WTC11 (cell line): Measurements from ENCODE around the gene APOF. TPM values are rescaled to one million over a fixed set of nuclear protein-coding genes. Genes with fewer than 3 reads are reported as not detected.

ENCODE experiments used
- ATAC-seq: fragments of 200-7000 bp; cut with Tn5 transposase; 2 replicates; pipeline ENCODE4 v1.10.0; 2021; ENCODE audit warnings: mild to moderate bottlenecking, moderate library complexity
- Bru-seq: library from RNA; stranded (reverse); fragments of 400-500 nt; gene quantifications from one replicate; lab custom pipeline; 2021; lab: Mats Ljungman, UMichigan
- CTCF ChIA-PET: fragments of 300-600 bp; sonication (Branson Sonifier 250); formaldehyde crosslinking; loops from one replicate; lab custom pipeline; 2021; ENCODE audit warnings: antibody characterized with exemption; lab: Charles Lee
- POLR2A ChIA-PET: fragments of 350-600 bp; sonication (Branson Sonifier 250); formaldehyde crosslinking; loops from one replicate; lab custom pipeline; 2021; ENCODE audit warnings: antibody characterized with exemption; lab: Charles Lee
- DNase-seq: peaks from one replicate; pipeline ENCODE4 v3.0.0; 2021; ENCODE audit warnings: low spot score
- H3K27ac Mint-ChIP-seq: 2 replicates; pipeline ENCODE4 v1.8.0; 2021; ENCODE audit warnings: mixed read lengths
- H3K27me3 Mint-ChIP-seq: 2 replicates; pipeline ENCODE4 v1.8.0; 2021; ENCODE audit warnings: low read depth, mild to moderate bottlenecking, moderate library complexity, mixed read lengths
- H3K36me3 Mint-ChIP-seq: 2 replicates; pipeline ENCODE4 v1.8.0; 2021; ENCODE audit warnings: mixed read lengths
- H3K4me1 Mint-ChIP-seq: 2 replicates; pipeline ENCODE4 v1.8.0; 2022; ENCODE audit warnings: mixed read lengths
- H3K4me3 Mint-ChIP-seq: 2 replicates; pipeline ENCODE4 v1.8.0; 2021; ENCODE audit warnings: mild to moderate bottlenecking, moderate library complexity, mixed read lengths
- H3K9me3 Mint-ChIP-seq: 2 replicates; pipeline ENCODE4 v1.8.0; 2021; ENCODE audit warnings: mixed read lengths
- ATF1 ChIP-seq: sonication (generic); formaldehyde crosslinking; IDR thresholded peaks from 2 replicates; pipeline ENCODE4 v1.8.1; 2023; ENCODE audit warnings: mild to moderate bottlenecking, moderate library complexity, missing genetic modification reagents
- ATF2 ChIP-seq: sonication (generic); formaldehyde crosslinking; IDR thresholded peaks from 2 replicates; pipeline ENCODE4 v1.8.1; 2022; ENCODE audit warnings: low read depth, missing genetic modification reagents, borderline replicate concordance
- CDX4 ChIP-seq: fragments of 250-450 bp; sonication (Bioruptor Pico); IDR thresholded peaks from 2 replicates; pipeline ENCODE4 v1.9.0; 2021; ENCODE audit warnings: moderate library complexity, mild to moderate bottlenecking, inconsistent platforms, borderline replicate concordance
- CREM ChIP-seq: sonication (generic); formaldehyde crosslinking; IDR thresholded peaks from 2 replicates; pipeline ENCODE4 v1.8.1; 2022; ENCODE audit warnings: mild to moderate bottlenecking, missing genetic modification reagents, moderate library complexity
- ERG ChIP-seq: fragments of 250-450 bp; sonication (Bioruptor Pico); IDR thresholded peaks from 2 replicates; pipeline ENCODE4 v1.8.0; 2021; ENCODE audit warnings: mild to moderate bottlenecking
- ETV6 ChIP-seq: sonication (generic); formaldehyde crosslinking; IDR thresholded peaks from 2 replicates; pipeline ENCODE4 v1.8.1; 2022; ENCODE audit warnings: mild to moderate bottlenecking, missing genetic modification reagents
- FOXP1 ChIP-seq: sonication (generic); formaldehyde crosslinking; IDR thresholded peaks from 2 replicates; pipeline ENCODE4 v1.8.0; 2022; ENCODE audit warnings: missing genetic modification reagents, mild to moderate bottlenecking, moderate library complexity, borderline replicate concordance
- GTF2I ChIP-seq: fragments of 250-450 bp; sonication (Bioruptor Pico); conservative IDR thresholded peaks from 2 replicates; pipeline ENCODE4 v1.4.0; 2021; ENCODE audit warnings: mild to moderate bottlenecking
- MAX ChIP-seq: sonication (generic); formaldehyde crosslinking; IDR thresholded peaks from 2 replicates; pipeline ENCODE4 v1.8.0; 2022; ENCODE audit warnings: mild to moderate bottlenecking, missing genetic modification reagents
- NFE2L1 ChIP-seq: sonication (generic); formaldehyde crosslinking; IDR thresholded peaks from 2 replicates; pipeline ENCODE4 v1.8.1; 2023; ENCODE audit warnings: missing genetic modification reagents
- NR2C2 ChIP-seq: sonication (generic); formaldehyde crosslinking; IDR thresholded peaks from 2 replicates; pipeline ENCODE4 v1.8.0; 2022; ENCODE audit warnings: mild to moderate bottlenecking, missing genetic modification reagents
- PRRX2 ChIP-seq: fragments of 250-450 bp; sonication (Bioruptor Pico); IDR thresholded peaks from 2 replicates; pipeline ENCODE4 v1.8.0; 2021; ENCODE audit warnings: mild to moderate bottlenecking
- SMAD4 ChIP-seq: sonication (generic); formaldehyde crosslinking; IDR thresholded peaks from 2 replicates; pipeline ENCODE4 v1.8.0; 2022; ENCODE audit warnings: mild to moderate bottlenecking, missing genetic modification reagents
- SOX15 ChIP-seq: fragments of 250-450 bp; sonication (Bioruptor Pico); IDR thresholded peaks from 2 replicates; pipeline ENCODE4 v1.9.0; 2021; ENCODE audit warnings: mild to moderate bottlenecking
- SP1 ChIP-seq: sonication (generic); formaldehyde crosslinking; conservative IDR thresholded peaks from 2 replicates; pipeline ENCODE4 v1.8.1; 2022; ENCODE audit warnings: missing genetic modification reagents
- STAT6 ChIP-seq: sonication (generic); formaldehyde crosslinking; conservative IDR thresholded peaks from 2 replicates; pipeline ENCODE4 v1.8.1; 2023; ENCODE audit warnings: mild to moderate bottlenecking, low read depth, missing genetic modification reagents, moderate library complexity
- TP53 ChIP-seq: sonication (generic); formaldehyde crosslinking; IDR thresholded peaks from 2 replicates; pipeline ENCODE4 v1.8.1; 2023; ENCODE audit warnings: mild to moderate bottlenecking, missing genetic modification reagents
- ZNF121 ChIP-seq: sonication (generic); formaldehyde crosslinking; IDR thresholded peaks from 2 replicates; pipeline ENCODE4 v1.8.0; 2023; ENCODE audit warnings: missing genetic modification reagents
- ZNF138 ChIP-seq: sonication (generic); formaldehyde crosslinking; conservative IDR thresholded peaks from 2 replicates; pipeline ENCODE4 v1.8.1; 2022; ENCODE audit warnings: mild to moderate bottlenecking, moderate library complexity, missing genetic modification reagents
- ZNF263 ChIP-seq: sonication (generic); formaldehyde crosslinking; IDR thresholded peaks from 2 replicates; pipeline ENCODE4 v1.8.1; 2022; ENCODE audit warnings: low read depth, mild to moderate bottlenecking, moderate library complexity, missing genetic modification reagents
- long read RNA-seq, 3 experiments: library from RNA in 1 of 3; library from capped mRNA in 1 of 3; library from polyadenylated mRNA in 1 of 3; unstranded in 2 of 3; stranded (forward) in 1 of 3; transcript quantifications; one replicate each; pipeline ENCODE4 v2.0.0, GENCODE V29; 2021
- total RNA-seq: library from RNA; stranded (reverse); gene quantifications from 3 replicates; pipeline ENCODE4 v1.2.3, GENCODE V29; 2021

The APOF gene
- total RNA-seq (0.11 TPM in 1 of 3 replicates, not detected in the others), Bru-seq, nascent RNA (not detected)
- long read RNA-seq, experiment 1, result 0 reads
- long read RNA-seq, experiment 2, result 0 reads
- long read RNA-seq, experiment 3, result 0 reads

GRCh38 chr12:56362130-56363059 is at the start of gene APOF:
TSS of gene APOF (minus strand) at chr12:56362857. CDS start at chr12:56362745, 112 bp downstream.
- ChIA-PET CTCF (no interaction called here), POLR2A (no interaction called here)
- Mint-ChIP-seq H3K9me3 (no peaks in the 10 kb centered on the region), H3K4me1 (peaks cover 13% of the 10 kb centered on the region), H3K36me3 (no peaks in the 10 kb centered on the region), H3K27ac (peak within 1 kb of the TSS; percentile 99; the same call in 1 of the 2 replicates), H3K27me3 (peaks cover 9% of the 10 kb centered on the region; the same call in 1 of the 2 replicates), H3K4me3 (peak within 1 kb of the TSS; percentile 90)
- no peak for TF ChIP-seq TP53 (CRISPR knock-in tag)
- no peak for TF ChIP-seq SP1 (CRISPR knock-in tag)
- TF ChIP-seq ZNF138, result no peak
- no peak for TF ChIP-seq NR2C2 (CRISPR knock-in tag)
- no peak for TF ChIP-seq ZNF121 (CRISPR knock-in tag)
- TF ChIP-seq ATF1 (CRISPR knock-in tag), result no peak
- TF ChIP-seq PRRX2 (CRISPR knock-in tag), result no peak
- no peak for TF ChIP-seq ATF2 (CRISPR knock-in tag)
- TF ChIP-seq ERG (CRISPR knock-in tag), result no peak
- TF ChIP-seq SOX15 (CRISPR knock-in tag), result no peak
- no peak for TF ChIP-seq FOXP1
- no peak for TF ChIP-seq GTF2I (CRISPR knock-in tag)
- no peak for TF ChIP-seq ETV6 (CRISPR knock-in tag)
- TF ChIP-seq CDX4 (CRISPR knock-in tag), result no peak
- TF ChIP-seq ZNF263 (CRISPR knock-in tag), result no peak
- no peak for TF ChIP-seq SMAD4 (CRISPR knock-in tag)
- no peak for TF ChIP-seq MAX (CRISPR knock-in tag)
- TF ChIP-seq STAT6 (CRISPR knock-in tag), result no peak
- no peak for TF ChIP-seq NFE2L1 (CRISPR knock-in tag)
- TF ChIP-seq CREM (CRISPR knock-in tag), result no peak
- ATAC-seq (no peak), DNase-seq (no peak)
